ENCODE measurements around the gene MAMDC2.

MAMDC2 gene, protein sequence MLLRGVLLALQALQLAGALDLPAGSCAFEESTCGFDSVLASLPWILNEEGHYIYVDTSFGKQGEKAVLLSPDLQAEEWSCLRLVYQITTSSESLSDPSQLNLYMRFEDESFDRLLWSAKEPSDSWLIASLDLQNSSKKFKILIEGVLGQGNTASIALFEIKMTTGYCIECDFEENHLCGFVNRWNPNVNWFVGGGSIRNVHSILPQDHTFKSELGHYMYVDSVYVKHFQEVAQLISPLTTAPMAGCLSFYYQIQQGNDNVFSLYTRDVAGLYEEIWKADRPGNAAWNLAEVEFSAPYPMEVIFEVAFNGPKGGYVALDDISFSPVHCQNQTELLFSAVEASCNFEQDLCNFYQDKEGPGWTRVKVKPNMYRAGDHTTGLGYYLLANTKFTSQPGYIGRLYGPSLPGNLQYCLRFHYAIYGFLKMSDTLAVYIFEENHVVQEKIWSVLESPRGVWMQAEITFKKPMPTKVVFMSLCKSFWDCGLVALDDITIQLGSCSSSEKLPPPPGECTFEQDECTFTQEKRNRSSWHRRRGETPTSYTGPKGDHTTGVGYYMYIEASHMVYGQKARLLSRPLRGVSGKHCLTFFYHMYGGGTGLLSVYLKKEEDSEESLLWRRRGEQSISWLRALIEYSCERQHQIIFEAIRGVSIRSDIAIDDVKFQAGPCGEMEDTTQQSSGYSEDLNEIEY

DNA sequence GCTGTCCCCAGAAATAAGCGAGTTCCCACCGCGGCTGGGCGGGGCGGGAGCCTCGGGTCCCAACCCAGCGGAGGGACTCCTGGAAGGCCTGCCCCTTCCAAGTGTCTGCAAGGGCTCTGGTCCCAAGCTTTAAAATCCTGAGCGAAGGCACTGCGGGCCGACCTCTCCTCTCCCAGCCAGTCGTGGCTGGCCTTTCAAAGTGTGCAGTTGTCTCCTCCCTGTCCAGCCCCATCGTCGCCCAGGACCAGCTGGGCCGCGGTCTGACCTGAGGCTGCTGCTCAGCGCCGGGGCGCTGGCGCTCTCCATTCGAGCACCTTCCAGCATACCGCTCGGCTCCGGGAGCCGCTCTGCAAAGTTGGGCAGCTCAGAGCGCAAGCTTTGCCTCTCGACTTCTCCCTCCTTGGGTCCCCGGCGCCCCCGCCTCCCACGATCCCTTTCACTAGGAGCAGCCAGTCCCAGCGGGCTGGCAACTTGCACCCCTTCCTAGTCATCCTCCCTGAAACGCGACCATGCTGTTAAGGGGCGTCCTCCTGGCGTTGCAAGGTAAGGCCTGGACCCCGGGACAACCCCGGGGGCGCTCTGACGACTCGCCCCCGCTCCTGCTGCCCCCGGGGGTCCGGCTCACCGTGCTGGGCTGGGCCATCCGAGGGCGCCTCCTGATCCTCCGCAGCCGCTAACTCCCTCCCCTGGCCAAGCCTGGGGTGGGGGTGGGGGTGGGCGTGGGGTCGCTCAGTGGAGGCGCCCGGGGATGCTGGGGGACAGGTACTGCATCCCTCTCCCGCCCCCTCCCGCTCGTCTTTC, at the start of gene MAMDC2:
Gene MAMDC2 (plus strand): TSS at position 160 of the 801 bp plus-strand sequence. CDS start 350 bp downstream, at position 510.
- no peak for DNase-seq

DNA sequence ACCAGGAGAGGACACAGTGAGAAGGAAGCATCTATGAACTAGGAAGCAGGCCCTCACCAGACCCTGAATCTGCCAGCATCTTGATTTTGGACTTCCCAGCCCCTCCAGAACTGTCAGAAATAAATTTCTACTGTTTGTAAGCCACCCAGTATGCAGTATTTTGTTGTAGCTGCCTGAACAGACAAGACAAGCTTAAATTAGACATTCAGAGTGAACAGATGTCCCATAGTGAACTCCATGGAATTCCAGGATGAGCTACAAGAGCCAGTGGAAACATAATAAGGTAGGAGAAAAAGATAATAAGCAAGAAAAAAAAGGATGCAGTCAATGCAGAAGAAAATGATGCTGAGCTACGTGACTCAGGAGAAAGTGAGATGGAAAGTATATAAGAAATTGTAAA, 47.8 kb upstream of the MAMDC2 start:
- DNase-seq = no peak

DNA sequence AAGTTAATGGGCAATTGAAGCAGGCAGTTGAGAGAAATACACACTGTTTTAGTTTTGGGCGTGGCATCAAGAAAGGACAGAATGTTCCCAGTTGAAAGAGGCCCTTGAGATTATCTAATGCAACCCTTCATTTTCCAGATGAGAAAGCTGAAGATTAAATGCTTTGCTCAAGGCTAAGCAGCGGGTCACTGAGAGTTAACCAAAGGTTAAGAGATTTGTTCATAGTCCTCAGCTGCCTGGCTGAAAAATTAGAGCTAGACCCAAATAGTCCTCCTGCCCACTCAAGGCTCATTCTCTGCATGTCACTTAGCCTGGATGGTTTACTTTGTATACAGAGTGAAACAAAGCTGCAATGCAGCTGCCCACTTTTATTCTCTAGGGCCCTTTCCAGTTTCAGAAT, 46.7 kb upstream of the MAMDC2 start:
- peak; percentile 33 for DNase-seq

DNA sequence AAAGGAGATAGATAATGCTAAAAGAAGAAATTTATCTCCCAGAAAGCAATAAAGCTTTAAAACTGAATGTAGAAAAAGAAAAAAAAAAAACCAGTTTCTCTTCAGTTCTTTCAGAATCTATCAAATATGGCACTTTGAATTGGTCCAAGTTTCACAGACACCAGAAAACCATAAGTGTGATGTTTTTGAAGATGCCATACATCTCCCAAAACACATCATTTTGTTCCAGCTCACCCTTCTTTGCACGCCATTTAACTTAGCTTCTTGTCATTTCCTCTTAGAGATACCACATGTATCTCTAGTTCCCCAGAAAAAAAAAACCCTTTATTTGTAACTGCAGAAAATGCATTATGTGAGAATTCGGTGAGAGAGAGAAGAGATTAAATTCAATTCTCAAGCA, 46.1 kb upstream of the MAMDC2 start:
- no peak for DNase-seq

DNA sequence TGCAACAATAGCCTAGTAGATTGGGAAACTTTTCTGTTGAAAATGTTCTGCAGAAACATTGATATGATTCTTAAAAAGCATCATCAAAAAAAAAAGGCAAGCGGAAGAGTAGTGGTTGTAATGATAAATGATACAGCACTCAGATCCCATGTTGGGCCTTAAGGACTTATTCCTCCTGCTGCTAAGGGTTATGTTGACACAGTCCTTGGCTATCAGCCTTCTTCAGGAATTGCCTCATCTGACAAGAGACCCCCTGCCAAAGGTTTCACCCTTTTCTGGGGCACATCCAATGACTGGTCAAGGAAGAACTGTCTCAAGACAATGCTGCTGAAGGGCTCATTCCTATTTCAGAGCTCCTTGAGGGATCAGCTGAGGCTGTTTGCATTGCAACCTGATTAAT, 44.3 kb upstream of the MAMDC2 start:
- no peak for DNase-seq

DNA sequence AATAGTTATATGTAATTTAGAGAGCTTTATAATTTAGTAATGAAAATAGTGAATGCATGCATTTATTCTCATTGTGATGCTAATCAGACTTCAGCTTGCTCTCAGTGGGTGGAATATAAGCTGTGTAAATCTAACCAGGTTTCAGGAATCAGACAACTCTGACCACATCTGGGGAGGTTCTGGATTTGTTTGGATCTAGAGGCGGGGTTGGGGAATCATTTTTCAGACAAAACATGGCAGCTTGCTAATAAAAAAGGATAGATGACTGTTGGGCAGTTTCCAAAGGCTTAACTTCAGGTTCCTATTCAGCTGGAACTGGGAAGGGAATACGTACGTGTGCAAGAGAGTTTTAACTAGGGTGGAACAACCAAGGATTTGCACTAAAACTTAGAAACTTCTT, 43.2 kb upstream of the MAMDC2 start:
- DNase-seq = no peak

DNA sequence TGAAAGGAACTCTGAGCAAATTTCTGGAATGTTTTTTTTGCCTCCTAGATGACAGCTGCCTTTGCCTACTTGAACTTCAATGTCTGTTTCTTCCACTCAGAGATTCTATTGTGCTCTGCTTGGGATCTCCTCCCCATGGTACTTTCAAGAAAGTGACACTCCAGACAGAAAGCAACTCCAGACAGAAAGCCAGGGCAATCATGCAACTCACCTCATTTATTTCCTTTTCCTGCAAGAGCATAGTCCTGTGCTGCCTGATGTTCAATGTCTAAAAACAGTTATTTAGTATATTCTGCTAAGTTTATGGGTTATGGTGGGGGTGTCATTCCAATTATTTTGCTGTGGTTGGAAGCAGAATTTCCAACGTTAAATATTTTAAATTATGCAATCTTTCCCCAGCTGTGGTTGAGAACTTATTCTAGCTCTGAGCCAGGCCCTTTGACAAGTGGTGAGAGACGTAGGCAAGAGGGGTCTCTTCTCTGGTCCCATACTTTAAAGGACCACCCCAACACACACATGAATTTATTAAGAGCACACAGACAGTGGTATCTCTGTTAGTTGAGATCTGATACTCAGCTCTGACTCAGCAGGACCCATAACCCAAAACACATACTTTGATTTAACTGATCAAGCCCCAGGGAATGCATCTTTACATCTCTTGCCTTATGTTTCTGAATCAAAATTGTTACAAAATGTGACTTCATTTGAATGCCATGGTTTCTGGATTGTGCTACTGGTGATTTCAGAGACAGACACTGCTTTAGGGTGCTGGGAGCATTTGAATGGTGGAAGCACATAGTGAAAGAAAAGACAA, 39.5 kb upstream of the MAMDC2 start:
- no peak for DNase-seq

DNA sequence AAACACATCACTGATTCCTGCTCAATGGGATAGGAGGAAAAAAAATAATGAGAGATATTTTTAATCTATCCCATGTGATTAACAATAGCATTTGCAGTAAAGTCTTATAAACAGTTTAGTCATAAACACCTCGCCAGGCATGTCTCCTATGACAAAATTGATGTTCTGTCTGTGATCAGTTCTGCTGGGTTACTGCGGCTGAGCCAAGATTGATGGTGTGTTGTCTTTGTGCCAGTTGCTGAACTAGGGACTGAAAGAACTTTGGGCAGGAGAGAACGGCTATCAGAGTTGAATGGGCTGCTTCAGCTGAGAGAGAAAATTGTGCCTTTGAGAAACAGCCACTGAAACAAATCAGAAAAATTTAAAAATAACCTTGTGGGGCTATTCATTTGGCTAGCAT, 37.3 kb upstream of the MAMDC2 start:
- no peak for DNase-seq

DNA sequence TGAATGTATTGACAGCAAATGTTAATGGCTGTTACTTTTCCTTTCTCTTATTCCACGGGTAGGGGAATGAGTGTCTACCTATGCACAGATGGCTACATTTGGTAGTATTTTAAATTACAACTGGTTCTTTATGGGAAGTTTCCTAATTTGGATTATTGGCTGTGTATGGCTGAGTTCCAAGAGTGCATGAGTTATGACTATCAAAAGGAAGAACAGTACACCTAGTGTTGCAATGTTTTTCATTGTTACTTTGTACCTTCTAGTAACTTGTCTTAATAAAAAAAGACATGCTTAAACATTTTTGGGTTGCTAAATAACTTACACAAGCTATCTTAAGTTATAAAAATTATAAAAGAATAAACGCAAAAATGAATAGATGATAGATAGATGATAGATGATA, 35.8 kb upstream of the MAMDC2 start:
- DNase-seq = no peak

DNA sequence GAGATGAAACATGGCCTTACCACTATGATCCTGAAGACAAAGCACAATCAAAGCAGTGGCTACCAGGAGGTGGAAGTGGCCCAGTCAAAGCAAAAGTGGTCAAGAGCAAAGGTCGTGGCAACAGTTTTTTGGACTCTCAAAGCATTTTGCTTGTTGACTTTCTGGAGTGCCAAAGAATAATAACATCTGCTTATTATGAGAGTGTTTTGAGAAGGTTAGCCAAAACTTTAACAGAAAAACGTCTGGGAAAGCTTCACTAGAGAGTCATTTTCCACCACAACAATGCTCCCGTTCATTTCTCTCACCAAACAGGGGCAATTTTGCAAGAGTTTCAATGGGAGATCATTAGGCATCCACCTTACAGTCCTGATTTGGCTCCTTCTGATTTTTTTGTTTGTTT, 33.6 kb upstream of the MAMDC2 start:
- no peak for DNase-seq

DNA sequence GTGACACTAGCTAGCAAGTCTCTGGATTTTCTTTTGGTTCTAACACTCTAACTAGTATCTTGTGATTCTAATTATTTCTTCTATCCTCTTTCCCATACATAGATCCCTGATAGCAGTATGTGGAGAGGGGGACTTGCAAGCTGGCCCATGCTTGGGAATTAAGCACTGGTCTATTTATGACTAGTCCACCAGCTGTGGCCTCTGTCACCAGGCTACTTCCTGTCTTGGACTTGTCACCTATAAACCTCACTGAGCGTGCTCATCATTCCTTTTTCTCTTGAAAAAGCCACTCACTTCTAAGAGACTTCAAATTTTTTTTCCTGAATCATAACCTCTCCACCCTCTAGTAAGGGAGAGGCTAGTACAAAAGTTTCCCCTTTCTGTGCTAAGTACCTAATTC, 32.3 kb upstream of the MAMDC2 start:
- no peak for DNase-seq

DNA sequence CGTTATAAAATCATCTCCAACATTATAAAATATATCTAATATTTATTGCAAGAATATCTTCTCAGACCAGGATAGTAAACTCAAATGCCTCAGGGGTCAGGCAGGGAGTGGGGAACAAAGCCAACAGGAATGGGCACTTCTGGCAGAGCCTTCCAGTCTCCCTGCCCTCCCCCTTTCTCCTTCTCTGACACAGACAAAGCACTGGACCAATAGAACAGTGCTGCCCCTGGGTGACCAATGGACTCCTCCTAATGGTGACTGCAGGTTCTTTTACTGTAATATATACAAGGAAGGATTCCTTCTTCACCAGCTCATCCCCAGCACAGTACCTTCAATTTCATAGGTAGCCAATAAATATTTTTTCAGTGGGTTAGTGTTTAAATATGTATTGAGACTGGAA, 31.1 kb upstream of the MAMDC2 start:
- no peak for DNase-seq

DNA sequence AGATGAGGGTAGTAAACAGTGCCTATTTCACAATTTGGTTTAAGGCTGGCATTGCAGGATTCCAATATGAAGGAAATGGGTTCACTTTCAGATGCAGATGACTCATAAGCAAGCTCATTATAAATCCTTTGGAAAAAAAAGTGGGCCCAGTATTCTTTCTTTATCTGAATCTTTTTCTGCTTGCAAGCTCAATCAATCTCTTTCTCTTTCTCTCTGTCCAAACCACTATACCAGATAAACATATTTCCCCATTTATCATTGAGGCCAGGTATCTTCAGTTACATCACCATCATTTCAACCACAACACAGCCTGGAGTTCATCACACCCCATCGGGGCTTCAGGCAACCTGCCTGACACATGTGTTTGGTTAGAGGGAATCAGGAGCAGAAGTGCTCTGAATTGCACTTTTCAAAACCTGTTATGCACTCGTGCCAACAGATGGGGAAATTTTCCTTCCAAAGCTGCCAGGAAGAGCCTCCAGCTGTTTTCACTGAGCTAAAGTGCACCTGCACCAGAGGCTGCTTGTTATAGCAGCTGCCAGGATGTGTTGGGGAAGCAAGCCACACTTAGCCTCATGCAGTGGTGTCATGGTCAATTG, 30.0 kb upstream of the MAMDC2 start:
- no peak for DNase-seq

DNA sequence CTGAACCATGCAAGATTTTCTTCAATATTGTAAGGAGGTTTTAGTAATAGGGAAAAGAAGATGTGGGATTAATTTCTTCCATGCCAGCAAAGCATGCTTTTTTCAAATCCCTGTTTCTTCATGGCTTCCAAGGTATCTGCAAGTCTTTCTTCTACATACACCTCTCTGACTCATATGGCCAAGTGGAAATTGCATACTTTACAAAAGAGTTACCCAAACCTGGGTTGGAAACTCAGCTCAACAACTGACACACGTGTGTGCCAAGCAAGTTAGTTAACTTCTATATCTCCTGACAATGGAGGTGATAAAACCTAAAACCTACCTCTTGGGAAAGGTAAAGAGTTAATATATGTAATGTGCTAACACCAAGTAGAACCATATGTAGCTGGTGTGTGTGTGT, 28.5 kb upstream of the MAMDC2 start:
- no peak for DNase-seq

DNA sequence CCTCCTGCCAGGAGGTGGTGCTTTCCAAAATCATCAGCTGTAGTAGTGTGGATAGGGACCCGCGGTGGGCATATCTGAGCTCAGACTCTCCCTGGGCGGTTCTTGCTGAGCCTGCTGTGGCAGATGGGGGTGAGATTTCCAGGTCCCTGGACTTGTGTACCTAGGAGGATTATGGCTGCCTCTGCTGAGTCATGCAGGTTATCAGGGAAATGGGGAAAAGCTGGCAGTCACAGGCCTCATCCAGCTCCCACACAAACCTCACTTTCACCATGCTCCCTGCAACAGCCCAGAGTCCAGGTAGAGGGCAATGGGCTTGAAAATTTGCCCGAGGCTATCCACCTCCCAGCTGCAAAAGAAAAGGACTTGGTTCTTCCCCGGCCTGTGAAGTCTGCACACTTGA, 23.4 kb upstream of the MAMDC2 start:
- DNase-seq = no peak

DNA sequence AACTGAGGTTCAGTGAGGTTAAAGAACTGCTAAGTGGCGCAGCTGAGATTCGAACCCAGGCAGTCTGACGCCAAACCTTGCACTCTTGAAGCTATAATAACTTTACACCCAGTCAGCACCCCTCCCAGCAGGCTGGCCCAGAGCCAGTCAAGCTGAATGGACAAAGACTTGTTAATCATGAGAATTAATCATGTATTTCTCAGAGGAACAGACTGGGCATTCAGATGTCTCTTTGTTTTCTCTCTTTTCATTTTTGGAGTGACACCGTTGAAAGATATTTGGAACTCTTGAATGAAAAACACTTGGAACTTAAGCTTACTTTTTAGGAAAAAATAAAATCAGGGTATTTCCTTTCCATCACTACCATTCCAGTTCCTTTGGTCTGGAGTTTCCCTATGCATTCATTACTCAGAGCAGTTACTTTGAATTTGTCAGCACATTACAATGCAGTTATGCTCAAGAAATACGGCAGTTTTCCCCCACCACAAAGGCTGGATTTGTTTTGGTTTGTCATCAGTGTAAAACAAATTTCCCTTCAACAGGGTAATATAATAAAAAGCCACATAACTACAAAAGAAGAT, 22.6 kb upstream of the MAMDC2 start:
- DNase-seq = no peak

DNA sequence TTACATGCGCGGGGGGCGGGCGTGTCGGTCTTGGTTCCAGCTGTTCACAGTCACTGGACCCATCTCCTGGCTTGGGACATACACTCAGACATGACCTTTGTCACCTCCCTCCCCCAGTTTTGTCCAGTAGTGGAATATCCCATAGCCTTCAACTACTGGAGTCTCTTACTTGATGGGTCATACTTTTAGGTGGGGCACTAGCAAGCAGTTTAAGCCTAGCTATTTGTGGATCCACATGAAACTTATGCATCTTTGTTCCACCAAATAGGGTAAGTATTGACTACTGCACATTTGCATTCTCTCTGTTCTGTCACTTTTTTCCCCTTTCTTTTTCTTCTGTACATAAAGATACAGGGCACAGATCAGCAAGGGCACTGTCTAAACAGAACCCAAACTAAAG, 15.4 kb upstream of the MAMDC2 start:
- no peak for DNase-seq

DNA sequence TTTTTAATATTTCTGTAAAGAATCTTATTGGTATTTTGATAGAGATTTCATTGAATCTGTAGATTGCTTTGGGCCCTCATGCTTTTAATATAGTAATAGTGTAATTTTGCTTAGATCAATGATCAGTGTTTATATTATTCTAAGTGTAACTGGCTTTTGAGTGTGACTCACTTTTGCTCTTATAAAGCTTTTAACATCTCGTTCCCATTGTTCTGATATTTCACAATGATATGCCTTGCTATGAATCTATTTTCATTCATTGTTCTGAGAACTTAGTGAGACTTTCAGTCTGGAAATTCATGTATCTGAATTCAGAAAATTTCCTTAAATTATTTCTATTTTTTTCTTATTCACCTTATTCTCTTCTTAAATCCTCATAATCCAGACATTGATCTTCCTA, 13.5 kb upstream of the MAMDC2 start:
- no peak for DNase-seq

DNA sequence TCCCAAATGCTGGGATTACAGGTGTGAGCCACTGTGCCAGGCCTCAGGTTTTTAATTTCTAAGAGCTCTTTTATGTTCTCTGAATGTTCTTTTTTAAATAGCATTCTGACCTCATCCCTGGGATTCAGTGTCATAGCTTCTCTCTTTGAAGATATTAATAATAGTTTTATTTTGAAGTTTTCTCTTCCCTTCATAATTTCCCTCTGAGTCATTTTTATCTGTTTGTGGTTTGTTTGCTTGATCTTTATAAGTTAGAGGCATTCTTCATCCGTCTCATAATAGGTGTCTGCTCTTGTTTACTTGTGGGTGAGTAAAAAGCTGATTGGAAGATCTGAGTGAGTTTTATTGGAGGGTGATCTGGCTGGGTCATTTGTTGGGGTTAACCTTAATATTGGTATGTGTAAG, 12.5 kb upstream of the MAMDC2 start:
- no peak for DNase-seq

DNA sequence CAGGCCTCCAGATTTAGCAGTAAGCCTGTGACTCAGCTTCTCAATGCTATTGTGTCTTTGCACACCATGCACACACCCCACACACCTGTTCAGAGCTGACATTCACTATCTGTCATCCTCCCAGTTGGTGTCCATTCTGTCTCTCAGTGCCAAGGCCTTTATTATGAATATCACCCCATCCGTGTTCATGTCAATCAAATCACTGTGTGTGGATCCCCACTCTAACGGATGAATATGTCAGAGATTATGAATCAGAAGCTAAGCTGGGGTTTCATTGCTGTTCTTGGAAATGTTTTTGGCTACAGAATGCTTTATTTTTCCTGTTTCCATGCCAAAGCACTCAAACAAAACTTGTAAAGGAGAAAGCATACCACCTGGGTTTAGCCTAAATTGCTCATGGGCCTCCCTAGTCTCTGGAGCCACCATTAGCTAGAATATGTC, 9.4 kb upstream of the MAMDC2 start:
- DNase-seq = no peak

DNA sequence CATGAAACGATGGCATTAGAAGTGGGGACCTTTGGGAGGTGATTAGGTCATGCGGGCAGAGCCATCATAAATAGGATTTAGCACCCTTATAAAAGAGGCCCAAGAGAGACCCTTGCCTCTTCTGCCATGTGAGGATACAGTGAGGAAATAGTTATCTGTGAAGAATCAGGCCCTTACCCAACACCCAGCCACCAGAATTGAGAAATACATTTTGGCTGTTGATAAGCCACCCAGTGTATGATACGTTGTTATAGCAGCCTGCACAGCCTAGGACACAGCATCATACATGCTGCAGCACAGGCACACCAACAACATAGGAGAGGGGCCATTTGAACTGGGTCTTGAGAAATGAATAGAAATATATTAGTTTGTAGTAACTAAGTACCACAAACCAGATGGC, 8.0 kb upstream of the MAMDC2 start:
- DNase-seq = no peak

DNA sequence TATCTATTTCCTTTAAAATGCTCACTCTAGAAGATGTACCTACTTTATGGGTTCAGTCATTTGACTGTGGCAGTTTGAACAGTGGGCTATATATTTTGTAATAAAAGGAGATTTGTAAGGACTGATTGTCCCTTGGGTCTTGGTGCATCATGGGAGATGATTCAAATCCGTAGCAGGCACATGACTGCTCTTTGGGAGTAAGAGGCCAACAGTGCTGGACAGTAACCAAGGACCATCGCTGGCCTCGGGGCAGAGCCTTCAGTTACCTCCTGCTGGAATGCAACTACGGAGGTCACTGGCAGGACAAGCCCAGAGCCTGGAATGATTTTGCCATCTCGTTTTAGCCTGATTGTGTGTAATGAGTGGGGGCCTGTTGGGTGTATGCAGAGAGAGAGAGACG, 7.0 kb upstream of the MAMDC2 start:
- DNase-seq = no peak

Data from NCI-H1436 treated with DMSO at 0.1 percent for 48 hours (cell line).